IPS-18c (cell line): ENCODE measurements around the gene TJP2.

Experiments
- H3K4me3 ChIP-seq: 2 replicates; pipeline ENCODE4 v1.7.0; 2013; ENCODE audit warnings: low read depth, mild to moderate bottlenecking, low read length, moderate library complexity; ENCODE audit not compliant: insufficient read depth
- H3K9me3 ChIP-seq: one replicate; pipeline ENCODE4 v1.6.1; 2013; ENCODE audit warnings: mild to moderate bottlenecking, low read length, moderate library complexity; ENCODE audit not compliant: control insufficient read depth, insufficient read depth

The TJP2 gene

DNA sequence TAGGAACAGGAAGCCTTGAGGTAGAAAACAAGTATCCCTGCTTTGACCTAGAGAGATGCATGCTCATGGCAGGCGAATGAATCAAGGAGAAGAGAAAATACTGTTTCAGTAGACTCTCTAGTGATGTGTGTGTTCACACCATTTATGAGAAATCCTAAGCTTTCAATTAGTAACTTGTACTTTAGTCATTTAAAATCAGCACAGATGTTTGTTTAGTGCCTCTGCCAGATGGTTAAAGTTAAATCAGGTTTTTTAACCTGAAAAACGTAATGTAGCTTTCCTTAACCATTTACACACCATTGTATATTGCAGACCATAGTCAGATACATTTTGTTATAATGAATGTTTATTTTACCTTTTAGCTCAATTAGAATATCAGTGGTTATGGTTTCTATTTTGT, 5.0 kb downstream of the TJP2 start:
- H3K9me3 ChIP-seq = no peaks in the 10 kb centered on the region
- H3K4me3 ChIP-seq = no peak overlapping the region

- Histone ChIP-seq H3K9me3 (no peaks in the 10 kb centered on the region), H3K4me3 (no peak overlapping the region)
Measured at GRCh38 chr9:69180200-69180599, 6.1 kb downstream of the TJP2 start.

DNA sequence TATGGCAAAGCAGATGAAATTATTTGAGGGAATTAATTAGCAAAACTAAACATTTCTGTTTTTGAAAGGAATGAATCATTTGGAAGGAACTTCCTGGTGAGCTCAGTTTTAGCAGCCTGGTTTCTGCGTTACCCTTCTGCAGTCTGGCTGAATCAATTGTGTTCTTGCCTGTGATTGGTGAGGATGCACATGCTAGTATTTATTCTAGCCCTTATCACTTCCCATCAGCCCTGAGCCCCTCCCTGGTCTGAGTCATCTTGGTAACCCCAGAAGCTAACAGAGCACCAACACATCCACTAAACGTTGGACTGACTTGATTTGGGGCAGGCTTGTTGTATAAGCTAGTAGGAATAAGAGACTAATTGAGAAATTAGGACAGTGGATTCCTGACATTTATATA, 6.6 kb downstream of the TJP2 start:
- no peak overlapping the region for H3K4me3 ChIP-seq

GRCh38 chr9:69181908-69182353, 7.9 kb downstream of the TJP2 start:
- Histone ChIP-seq H3K9me3 (no peaks in the 10 kb centered on the region), H3K4me3 (no peak overlapping the region)

More for the DNA sequence above, 6.6 kb downstream of the TJP2 start:
- H3K9me3 ChIP-seq = no peaks in the 10 kb centered on the region

GRCh38 chr9:69184266-69184665, 10.2 kb downstream of the TJP2 start:
- Histone ChIP-seq H3K4me3 (no peak overlapping the region), H3K9me3 (no peaks in the 10 kb centered on the region)

DNA sequence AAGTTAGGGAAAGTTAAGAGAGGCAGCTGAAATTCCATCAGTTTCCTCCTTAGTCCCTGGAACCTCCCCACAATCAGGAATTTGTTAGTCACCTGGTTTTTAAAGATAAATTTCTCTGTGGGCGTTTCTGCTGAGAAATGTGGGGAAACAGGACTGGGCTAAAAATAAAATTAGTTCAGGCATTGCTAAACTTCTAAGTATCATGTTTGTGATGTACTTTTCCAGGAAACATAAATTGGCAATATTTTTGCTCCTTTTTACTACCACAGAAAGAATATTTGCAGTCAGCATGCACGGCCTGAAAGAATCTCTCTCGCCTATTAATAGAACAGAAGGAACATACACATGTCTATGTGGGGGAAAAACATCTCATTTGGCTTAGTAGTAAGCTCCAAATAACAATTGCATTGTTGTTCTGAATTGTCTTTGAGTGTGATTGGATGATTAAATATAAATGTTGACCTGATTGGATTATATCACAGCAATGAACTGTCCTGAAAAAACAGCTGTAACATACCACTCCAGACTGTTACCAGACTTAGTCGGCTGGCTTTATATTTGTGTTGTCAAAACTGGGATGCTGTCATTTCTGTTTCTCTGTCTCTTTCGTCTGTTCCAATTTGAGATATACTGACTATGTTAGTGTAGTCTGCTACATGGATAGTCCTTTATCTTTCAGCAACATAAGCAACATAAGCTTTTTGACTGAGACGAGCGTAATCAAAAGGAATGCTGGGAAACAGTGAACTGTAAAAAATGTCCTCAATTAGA, 12.9 kb downstream of the TJP2 start:
- no peaks in the 10 kb centered on the region for H3K9me3 ChIP-seq
- no peak overlapping the region for H3K4me3 ChIP-seq

- Histone ChIP-seq H3K4me3 (no peak overlapping the region), H3K9me3 (no peaks in the 10 kb centered on the region)
Measured at GRCh38 chr9:69188975-69189374, 14.9 kb downstream of the TJP2 start.

DNA sequence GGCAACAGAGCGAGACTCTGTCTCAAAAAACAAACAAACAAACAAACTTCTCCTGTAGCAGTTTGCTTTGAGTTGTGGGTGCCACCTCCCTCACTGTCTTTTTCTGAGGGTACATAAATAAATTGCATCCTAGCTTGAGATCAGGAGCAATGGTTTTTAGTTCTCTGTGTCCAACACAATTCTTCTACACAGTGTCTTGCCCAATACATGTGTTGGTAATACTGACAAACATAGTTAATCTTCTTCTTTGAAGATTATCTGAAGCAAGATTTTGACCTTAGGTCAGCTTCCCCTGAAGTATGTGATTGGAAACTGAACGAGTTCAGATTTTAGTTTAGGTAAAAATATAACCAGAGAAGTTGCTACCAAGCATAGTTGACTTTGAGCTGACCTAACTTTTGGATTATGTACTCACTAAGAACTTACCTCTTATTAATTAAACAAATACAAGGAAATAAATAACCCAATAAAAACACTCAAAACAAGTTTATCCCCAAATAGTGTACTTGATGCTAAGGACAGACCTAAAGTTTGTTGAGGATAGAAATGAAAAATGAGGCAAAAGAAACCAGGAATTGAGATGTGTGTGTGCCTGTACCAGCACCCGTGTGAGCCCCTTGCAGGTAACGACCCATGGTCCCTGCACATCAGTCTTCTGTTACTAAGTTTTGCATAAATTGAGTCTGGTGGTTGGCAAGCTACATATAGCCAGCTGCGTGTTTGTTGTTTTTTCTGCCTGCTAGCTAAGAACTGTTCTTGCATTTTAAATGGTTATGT, 16.2 kb downstream of the TJP2 start:
- H3K4me3 ChIP-seq = no peak overlapping the region
- no peaks in the 10 kb centered on the region for H3K9me3 ChIP-seq

DNA sequence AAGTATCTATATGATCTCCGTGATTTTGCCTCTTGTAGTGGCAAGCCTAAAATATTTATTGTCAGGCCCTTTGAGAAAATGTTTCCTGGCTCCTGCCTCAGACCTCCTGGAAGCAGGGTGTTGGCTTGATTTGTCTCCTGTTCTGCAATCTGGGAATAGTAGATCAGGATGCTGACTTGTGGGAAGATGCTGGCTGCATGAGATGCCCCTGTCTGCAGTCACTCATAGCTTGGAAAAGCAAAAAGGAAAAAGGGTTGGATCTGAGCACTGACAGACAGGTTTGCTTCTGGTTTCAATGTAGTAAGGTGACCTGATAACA, 16.7 kb downstream of the TJP2 start:
- H3K9me3 ChIP-seq = no peaks in the 10 kb centered on the region
- no peak overlapping the region for H3K4me3 ChIP-seq

DNA sequence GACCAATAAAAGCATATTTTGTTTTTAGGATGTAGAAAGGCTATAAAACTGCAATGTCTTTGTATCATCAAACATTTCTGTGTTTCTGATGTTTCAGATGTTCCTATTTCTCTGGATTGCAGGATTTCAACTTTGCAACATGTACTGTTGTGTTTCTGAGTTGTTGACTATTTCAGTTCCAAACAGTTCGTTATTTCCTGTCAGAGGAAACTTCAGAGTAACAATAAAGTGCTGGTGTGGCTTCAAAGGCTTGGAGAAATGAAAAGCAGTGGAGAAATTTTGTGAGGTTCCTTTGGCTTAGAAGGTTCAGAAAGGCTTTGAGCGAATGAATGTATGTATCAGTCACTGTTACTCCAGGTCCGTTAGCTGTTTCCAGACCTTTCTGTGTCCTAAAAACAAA, 17.2 kb downstream of the TJP2 start:
- H3K4me3 ChIP-seq = no peak overlapping the region
- H3K9me3 ChIP-seq = no peaks in the 10 kb centered on the region

DNA sequence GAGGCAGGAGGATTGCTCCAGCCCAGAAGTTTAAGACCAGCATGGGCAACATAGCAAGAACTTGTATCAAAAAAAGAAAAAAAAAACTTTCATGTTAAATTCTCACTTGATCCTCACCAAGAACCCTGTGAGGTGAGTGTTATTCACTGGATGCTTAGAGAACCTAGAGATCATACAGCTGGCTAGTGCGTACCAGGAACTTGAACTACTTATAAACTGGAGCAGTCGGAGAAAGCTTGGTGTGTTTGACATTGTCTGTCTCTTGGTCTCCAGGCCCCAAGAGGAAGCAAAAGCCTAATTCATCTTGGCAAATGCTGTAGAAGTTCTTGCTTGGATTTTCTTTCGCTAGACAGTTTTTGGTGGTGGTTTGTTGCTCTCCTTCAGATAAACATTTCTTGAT, 18.1 kb downstream of the TJP2 start:
- Histone ChIP-seq H3K9me3 (no peaks in the 10 kb centered on the region), H3K4me3 (no peak overlapping the region)

GRCh38 chr9:69193685-69194032, 19.6 kb downstream of the TJP2 start:
- H3K4me3 ChIP-seq = no peak overlapping the region

DNA sequence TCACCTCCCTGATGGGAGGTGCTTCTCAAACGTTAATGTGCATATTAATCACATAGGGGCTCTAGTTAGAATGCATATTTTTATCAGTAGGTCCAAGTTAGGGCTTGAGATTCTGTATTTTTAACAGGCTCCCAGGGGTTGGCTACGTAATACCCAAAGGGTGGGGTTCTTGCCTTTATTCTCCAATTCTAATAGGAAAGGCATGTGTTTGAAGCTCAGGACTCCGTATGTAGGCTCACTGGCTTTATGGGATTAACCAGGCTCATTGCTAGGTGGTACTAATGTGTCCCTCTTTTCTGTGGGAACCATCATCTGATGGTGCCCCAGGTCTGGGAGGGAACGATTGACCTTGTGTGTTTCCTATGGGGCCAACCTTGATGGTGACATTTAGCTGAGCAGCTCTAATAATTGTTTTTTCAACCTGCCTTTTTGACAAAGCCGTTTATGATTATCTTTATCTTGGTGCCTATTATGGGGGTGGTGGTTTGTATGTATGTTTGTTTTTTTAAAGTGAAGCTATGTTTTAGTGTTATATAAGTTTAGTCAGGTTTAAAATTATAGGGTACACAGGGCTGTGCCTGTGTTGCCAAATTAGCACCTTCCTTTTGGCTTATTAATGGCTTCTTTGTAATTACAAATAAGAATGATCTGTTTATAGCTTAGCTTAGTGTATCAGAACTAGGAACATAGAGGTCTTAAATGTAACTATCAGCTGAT, 20.8 kb downstream of the TJP2 start:
- Histone ChIP-seq H3K4me3 (no peak overlapping the region), H3K9me3 (no peaks in the 10 kb centered on the region)

More at GRCh38 chr9:69193685-69194032, 19.6 kb downstream of the TJP2 start:
- no peaks in the 10 kb centered on the region for H3K9me3 ChIP-seq

- no peak overlapping the region for H3K4me3 ChIP-seq
- H3K9me3 ChIP-seq = no peaks in the 10 kb centered on the region
Measured at GRCh38 chr9:69195668-69196067, 21.6 kb downstream of the TJP2 start.

DNA sequence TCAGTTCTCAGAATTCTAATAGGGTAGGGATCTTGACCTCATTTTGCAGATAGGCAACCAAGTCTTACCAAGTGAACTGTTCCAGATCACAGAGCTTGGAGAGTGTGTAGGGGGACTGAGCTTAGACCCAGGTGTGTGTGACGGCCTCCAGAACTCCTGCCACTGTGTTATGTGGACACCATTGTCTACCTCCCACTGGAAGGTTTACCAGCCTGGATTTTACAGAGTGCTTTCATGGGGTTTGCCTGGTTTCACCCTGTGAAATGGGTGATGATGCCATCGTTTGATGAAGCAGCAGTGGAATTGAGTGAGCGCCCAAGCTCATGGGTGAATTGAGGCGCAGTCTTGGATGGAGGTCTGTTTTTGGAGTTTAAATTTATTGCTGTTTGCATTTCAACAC, 23.6 kb downstream of the TJP2 start:
- Histone ChIP-seq H3K4me3 (no peak overlapping the region), H3K9me3 (no peaks in the 10 kb centered on the region)

DNA sequence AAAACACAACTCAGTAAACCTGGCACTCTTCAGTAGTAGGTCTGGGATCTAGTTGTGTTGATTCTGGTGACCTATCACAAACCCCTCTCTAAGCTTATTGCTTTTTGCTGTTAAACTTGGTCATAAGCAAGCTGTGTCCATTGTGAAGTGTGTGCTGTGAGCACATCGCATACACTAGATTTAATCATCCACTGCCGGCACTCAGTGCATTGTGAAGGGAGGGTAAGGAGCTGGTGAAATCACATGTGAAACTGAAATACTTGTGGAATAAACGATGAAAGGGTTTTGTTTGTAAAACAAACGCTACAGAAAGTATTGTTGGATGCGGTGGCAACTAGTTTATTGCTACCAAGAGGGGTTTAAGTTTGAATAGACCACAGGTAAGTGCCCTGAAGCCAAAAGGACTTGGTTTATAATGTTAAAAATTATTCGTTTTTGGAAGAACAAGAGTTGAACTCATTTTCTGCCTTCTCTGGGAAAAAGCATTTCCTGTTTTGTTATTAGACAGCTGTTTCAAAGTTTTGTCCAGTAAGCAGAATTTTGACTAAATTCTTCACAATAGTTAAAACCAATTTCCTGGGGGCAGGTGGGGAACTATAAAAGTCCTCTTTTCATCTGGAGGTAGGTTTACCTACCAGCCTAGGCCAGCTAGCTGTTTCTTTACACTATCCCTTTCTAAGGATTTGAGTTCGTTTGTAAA, 24.6 kb downstream of the TJP2 start:
- H3K4me3 ChIP-seq = no peak overlapping the region
- H3K9me3 ChIP-seq = no peaks in the 10 kb centered on the region

- H3K9me3 ChIP-seq = no peaks in the 10 kb centered on the region
- no peak overlapping the region for H3K4me3 ChIP-seq
Measured at GRCh38 chr9:69199769-69200470, 25.8 kb downstream of the TJP2 start.
